CD4-positive, alpha-beta memory T cell (primary cell): ENCODE data around the gene PDZK1IP1. TPM values are rescaled to one million over a fixed set of nuclear protein-coding genes. Genes with fewer than 3 reads are reported as not detected.

Source experiments
- CTCF ChIA-PET: fragments of 350-600 bp; sonication (Branson Sonifier 250); formaldehyde crosslinking; loops from one replicate; lab custom pipeline; 2021; ENCODE audit warnings: inconsistent platforms; ENCODE audit not compliant: partially characterized antibody; lab: Charles Lee
- POLR2A ChIA-PET: fragments of 350-600 bp; sonication (Branson Sonifier 250); formaldehyde crosslinking; loops from one replicate; lab custom pipeline; 2021; ENCODE audit not compliant: partially characterized antibody; lab: Charles Lee
- DNase-seq, 5 donors: peaks; one replicate each; pipeline versions ENCODE4 v3.0.0 to v3.0.0-alpha.2; 2020 to 2022; ENCODE audit warnings: mixed read lengths in 1 of 5
- H3K27ac ChIP-seq: one replicate; pipeline ENCODE4 v1.7.0; 2013; ENCODE audit warnings: low read depth, low read length
- H3K27me3 ChIP-seq: 2 replicates; pipeline ENCODE4 v1.7.0; 2013; ENCODE audit warnings: mild to moderate bottlenecking, low read length, moderate library complexity; ENCODE audit not compliant: insufficient read depth
- H3K36me3 ChIP-seq: 2 replicates; pipeline ENCODE4 v1.7.0; 2013; ENCODE audit warnings: mild to moderate bottlenecking, low read length, moderate library complexity; ENCODE audit not compliant: insufficient read depth
- H3K4me1 ChIP-seq: 2 replicates; pipeline ENCODE4 v1.7.0; 2013; ENCODE audit warnings: mild to moderate bottlenecking, low read length, moderate library complexity; ENCODE audit not compliant: insufficient read depth
- H3K4me3 ChIP-seq, 2 donors: one replicate each; pipeline ENCODE4 v1.7.0; 2013; ENCODE audit warnings: low read length in 2 of 2, mild to moderate bottlenecking in 1 of 2
- H3K9me3 ChIP-seq, 2 donors: one replicate each; pipeline ENCODE4 v1.7.0; 2013; ENCODE audit warnings: low read length in 2 of 2, control low read depth in 1 of 2; ENCODE audit not compliant: control insufficient read depth in 1 of 2
- H3K27ac Mint-ChIP-seq, 7 donors: one replicate each; pipeline ENCODE4 v1.8.0; 2020 to 2021; ENCODE audit warnings: mixed read lengths in 7 of 7, mild to moderate bottlenecking in 6 of 7, inconsistent platforms in 3 of 7, moderate library complexity in 3 of 7
- H3K27me3 Mint-ChIP-seq, 2 donors: one replicate each; pipeline ENCODE4 v1.8.0; 2020 to 2021; ENCODE audit warnings: mixed read lengths in 2 of 2
- H3K36me3 Mint-ChIP-seq, 2 donors: one replicate each; pipeline ENCODE4 v1.8.0; 2020 to 2021; ENCODE audit warnings: mixed read lengths in 2 of 2, inconsistent platforms in 1 of 2, mild to moderate bottlenecking in 1 of 2
- H3K4me1 Mint-ChIP-seq, 4 donors: one replicate each; pipeline ENCODE4 v1.8.0; 2020 to 2021; ENCODE audit warnings: mixed read lengths in 4 of 4, mild to moderate bottlenecking in 1 of 4
- H3K4me3 Mint-ChIP-seq, 8 donors: one replicate each; pipeline ENCODE4 v1.8.0; 2020 to 2021; ENCODE audit warnings: mixed read lengths in 8 of 8, mild to moderate bottlenecking in 7 of 8, moderate library complexity in 6 of 8, inconsistent platforms in 3 of 8
- H3K9me3 Mint-ChIP-seq, 8 donors: one replicate each; pipeline ENCODE4 v1.8.0; 2020 to 2021; ENCODE audit warnings: mixed read lengths in 8 of 8, mild to moderate bottlenecking in 5 of 8, inconsistent platforms in 3 of 8, moderate library complexity in 1 of 8
- intact Hi-C: fragments of 100-400 bp; cut with micrococcal nuclease; formaldehyde crosslinking; loops from one replicate; pipeline ENCODE4 v1.15.1; 2023
- polyA plus RNA-seq, 2 donors: library from polyadenylated mRNA; unstranded; fragments of 300-500 nt; fragmentation: Illumina TruSeq; gene quantifications; one replicate each; pipeline ENCODE4 v1.2.3, GENCODE V29; 2021
- total RNA-seq, 2 experiments: library from RNA; stranded (reverse); gene quantifications; one replicate each; pipeline ENCODE4 v1.2.3, GENCODE V29; 2021

The PDZK1IP1 gene
- total and polyA plus RNA-seq, 4 experiments from 2014 or later: not detected

DNA sequence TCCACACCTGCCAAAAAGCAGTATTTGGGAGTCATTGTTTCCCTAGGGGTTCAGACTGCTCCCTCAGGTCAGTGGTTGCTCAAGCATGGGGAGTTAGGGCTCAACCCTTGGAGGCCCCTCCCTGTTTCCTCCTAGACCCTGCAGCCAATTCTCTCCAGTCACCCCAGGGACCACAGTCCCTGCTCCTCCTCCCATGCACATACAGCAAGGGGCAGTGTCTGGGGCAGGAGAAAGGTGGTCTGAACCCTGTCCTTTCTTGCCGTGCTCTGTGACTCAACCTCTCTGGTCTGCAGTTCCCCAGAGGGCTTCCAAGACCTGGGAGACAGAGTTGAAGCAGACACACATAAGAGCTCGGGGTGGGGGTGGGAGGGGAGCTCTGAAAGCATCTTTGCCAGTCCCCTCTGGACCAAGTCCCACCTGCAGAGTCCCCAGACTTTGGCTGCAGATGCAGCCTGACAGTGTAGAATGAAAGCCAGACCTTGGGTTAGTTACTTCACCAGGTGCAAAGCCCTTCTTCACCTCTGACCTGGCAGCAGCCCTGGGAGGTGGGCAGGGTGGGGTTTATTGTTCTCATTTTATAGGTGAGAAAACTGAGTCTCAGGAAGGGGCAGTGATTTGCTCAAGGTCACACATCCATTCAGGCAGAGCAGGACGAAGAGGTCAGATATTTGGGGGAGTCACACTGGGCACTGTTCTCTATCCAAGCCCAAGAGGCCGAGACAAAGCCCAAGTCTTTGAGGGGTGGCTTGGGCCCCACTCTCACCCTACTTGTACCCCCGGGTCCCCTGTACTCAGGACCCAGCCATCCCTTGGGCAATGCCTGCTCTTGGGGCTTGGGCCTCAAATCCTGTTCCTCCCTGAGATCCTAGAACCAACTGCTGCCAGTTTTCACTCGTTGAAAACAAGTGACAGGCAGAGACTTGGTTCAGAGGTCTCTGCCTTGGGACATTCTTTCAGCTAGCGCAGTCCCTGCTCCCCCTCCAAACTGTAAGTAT is 748 bp downstream of the PDZK1IP1 start:
- no peak for DNase-seq
- intact Hi-C loops: no loop called here
- H3K4me3 Mint-ChIP-seq: no peak overlapping the region
- no peaks in the 10 kb centered on the region for H3K36me3 ChIP-seq
- no peak overlapping the region for H3K4me3 ChIP-seq
- H3K9me3 Mint-ChIP-seq: no peaks in the 10 kb centered on the region
- no peaks in the 10 kb centered on the region for H3K9me3 ChIP-seq
- peaks cover 5 to 8% of the 10 kb centered on the region in 2 donors for H3K27me3 Mint-ChIP-seq
- no peaks in the 10 kb centered on the region for H3K4me1 ChIP-seq
- H3K27ac ChIP-seq: no peak overlapping the region
- no peaks in the 10 kb centered on the region for H3K36me3 Mint-ChIP-seq
- peaks cover 0 to 4% (median 3%) of the 10 kb centered on the region in 4 donors for H3K4me1 Mint-ChIP-seq
- H3K27me3 ChIP-seq: no peaks in the 10 kb centered on the region
- ChIA-PET CTCF (interaction anchor here (0.9 to 8.8 kb wide), 4 partner anchors 8 to 247 kb away, joined by 3 to 169 read pairs (median 6); no protein-coding TSS in a partner anchor), POLR2A (no interaction called here)
- H3K27ac Mint-ChIP-seq: no peak overlapping the region

- H3K27me3 Mint-ChIP-seq: peaks cover 0 to 11% of the 10 kb centered on the region in 2 donors
- H3K36me3 Mint-ChIP-seq: no peaks in the 10 kb centered on the region
- peaks cover 0 to 2% (median 1%) of the 10 kb centered on the region in 4 donors for H3K4me1 Mint-ChIP-seq
- H3K9me3 Mint-ChIP-seq: no peaks in the 10 kb centered on the region
- Histone ChIP-seq H3K36me3 (no peaks in the 10 kb centered on the region), H3K9me3 (no peaks in the 10 kb centered on the region), H3K4me3 (no peak overlapping the region), H3K4me1 (no peaks in the 10 kb centered on the region), H3K27ac (no peak overlapping the region), H3K27me3 (no peaks in the 10 kb centered on the region)
- intact Hi-C loops: no loop called here
- ChIA-PET POLR2A (no interaction called here), CTCF (interaction anchor here (1.2 to 8.8 kb wide), 2 partner anchors 9 kb away, joined by 4 to 169 read pairs; no protein-coding TSS in a partner anchor)
- no peak for DNase-seq
- H3K27ac Mint-ChIP-seq: no peak overlapping the region
- no peak overlapping the region for H3K4me3 Mint-ChIP-seq
Measured at GRCh38 chr1:47187926-47188250, 1.9 kb downstream of the PDZK1IP1 start.

- Mint-ChIP-seq H3K27me3 (peaks cover 0 to 13% of the 10 kb centered on the region in 2 donors), H3K4me1 (no peaks in the 10 kb centered on the region), H3K27ac (no peak overlapping the region), H3K36me3 (no peaks in the 10 kb centered on the region), H3K9me3 (no peaks in the 10 kb centered on the region), H3K4me3 (no peak overlapping the region)
- Histone ChIP-seq H3K36me3 (no peaks in the 10 kb centered on the region), H3K4me1 (no peaks in the 10 kb centered on the region), H3K27ac (no peak overlapping the region), H3K9me3 (no peaks in the 10 kb centered on the region), H3K27me3 (no peaks in the 10 kb centered on the region), H3K4me3 (no peak overlapping the region)
- CTCF ChIA-PET: interaction anchor here (1.5 to 8.8 kb wide), 2 partner anchors 7 to 8 kb away, joined by 3 to 169 read pairs; no protein-coding TSS in a partner anchor
- intact Hi-C loops: no loop called here
- no peak for DNase-seq
- POLR2A ChIA-PET: no interaction called here
Measured at GRCh38 chr1:47187231-47187925, 2.5 kb downstream of the PDZK1IP1 start.

- ChIA-PET CTCF (interaction anchor here (0.6 to 8.8 kb wide), 4 partner anchors 8 to 743 kb away, joined by 3 to 169 read pairs (median 10); no protein-coding TSS in a partner anchor), POLR2A (no interaction called here)
- Mint-ChIP-seq H3K27me3 (peaks cover 3 to 14% of the 10 kb centered on the region in 2 donors), H3K27ac (no peak overlapping the region), H3K4me3 (no peak overlapping the region), H3K4me1 (no peaks in the 10 kb centered on the region), H3K36me3 (no peaks in the 10 kb centered on the region), H3K9me3 (no peaks in the 10 kb centered on the region)
- H3K27ac ChIP-seq: no peak overlapping the region
- H3K36me3 ChIP-seq: no peaks in the 10 kb centered on the region
- intact Hi-C loops: no loop called here
- H3K27me3 ChIP-seq: no peaks in the 10 kb centered on the region
- no peaks in the 10 kb centered on the region for H3K9me3 ChIP-seq
- no peak overlapping the region for H3K4me3 ChIP-seq
- H3K4me1 ChIP-seq: no peaks in the 10 kb centered on the region
- no peak for DNase-seq
Measured at GRCh38 chr1:47186267-47187185, 3.3 kb downstream of the PDZK1IP1 start.

DNA sequence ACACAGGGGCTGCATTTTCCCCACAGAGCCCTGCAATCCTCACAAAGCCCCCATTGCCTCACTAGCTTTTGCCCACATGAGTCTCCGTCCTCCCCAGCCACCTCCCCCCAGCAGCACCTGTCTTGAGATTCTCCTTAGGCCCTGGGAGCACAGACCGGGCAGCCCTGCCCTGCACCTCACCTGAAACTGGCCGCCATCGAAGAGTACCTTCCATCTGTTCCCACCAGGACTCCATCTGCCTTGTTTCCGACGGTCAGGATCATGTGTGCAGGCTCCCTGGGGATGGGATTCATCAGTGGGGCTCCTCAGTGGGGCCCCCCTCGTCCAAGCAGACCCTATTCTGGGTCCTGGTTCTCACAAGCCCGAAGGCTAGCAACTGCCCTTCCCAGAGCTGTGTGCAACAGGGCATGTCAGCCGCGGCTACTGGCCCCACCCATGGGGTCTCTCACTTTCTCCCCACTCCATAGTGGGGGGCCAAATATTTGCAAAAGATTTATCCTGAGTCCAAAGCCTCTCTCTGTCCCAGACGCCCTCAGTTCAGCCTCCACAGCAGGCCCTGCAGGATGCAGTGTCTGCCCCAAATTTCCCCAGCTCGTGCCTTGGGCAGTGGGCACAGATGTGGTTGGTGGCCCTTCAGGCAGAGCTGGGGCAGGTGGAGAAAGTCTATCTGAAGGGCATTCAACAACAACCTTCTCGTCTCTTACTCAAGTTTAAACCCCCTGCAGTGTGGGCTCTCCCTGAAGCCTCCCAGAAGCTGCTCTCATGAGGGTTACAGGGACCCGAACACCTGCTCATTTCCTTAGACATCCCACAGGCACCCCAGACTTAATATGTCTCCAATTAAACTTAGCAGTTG is 4.8 kb downstream of the PDZK1IP1 start:
- intact Hi-C loops: no loop called here
- H3K27me3 ChIP-seq: no peaks in the 10 kb centered on the region
- H3K36me3 Mint-ChIP-seq: no peaks in the 10 kb centered on the region
- H3K27me3 Mint-ChIP-seq: peaks cover 9 to 23% of the 10 kb centered on the region in 2 donors
- POLR2A ChIA-PET: no interaction called here
- CTCF ChIA-PET: interaction anchor here (0.6 to 12.3 kb wide), 5 partner anchors 6 to 253 kb away, joined by 3 to 169 read pairs (median 4); partner anchors contain the start of genes FOXD2 and PDZK1IP1
- no peak overlapping the region for H3K4me3 Mint-ChIP-seq
- no peak overlapping the region for H3K4me3 ChIP-seq
- H3K9me3 Mint-ChIP-seq: no peaks in the 10 kb centered on the region
- H3K27ac ChIP-seq: no peak overlapping the region
- H3K4me1 ChIP-seq: no peaks in the 10 kb centered on the region
- no peaks in the 10 kb centered on the region for H3K4me1 Mint-ChIP-seq
- no peaks in the 10 kb centered on the region for H3K9me3 ChIP-seq
- H3K36me3 ChIP-seq: no peaks in the 10 kb centered on the region
- H3K27ac Mint-ChIP-seq: no peak overlapping the region
- DNase-seq: no peak

DNA sequence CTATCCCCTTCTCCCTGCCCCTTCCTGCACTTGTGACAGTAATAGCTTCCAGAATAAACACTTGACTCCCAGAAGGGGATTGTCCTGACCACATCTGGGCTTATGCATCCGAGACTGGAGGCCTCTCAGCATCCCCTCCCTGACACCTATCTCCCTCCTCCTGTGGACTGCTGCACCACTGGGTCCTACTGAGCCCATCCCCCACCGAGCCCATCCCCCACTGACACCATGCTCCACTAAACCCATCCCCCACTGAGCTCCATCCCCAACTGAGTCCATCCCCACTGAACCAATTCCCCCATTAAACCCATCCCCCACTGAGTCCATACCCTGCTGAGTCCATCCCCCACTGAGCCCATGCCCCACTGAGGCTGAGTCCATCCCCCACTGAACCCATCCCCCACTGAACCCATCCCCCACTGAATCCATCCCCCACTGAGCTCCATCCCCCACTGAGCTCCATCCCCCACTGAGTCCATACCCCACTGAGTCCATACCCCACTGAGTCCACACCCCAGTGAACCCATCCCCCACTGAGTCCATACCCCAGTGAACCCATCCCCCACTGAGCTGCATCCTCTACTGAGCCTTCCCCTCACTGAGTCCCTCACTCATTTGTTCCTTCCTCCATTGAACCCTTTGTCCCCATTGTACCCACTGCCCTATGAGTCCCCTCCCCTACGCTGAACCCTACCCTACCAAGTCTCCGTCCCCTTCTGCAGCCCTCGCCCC is 5.6 kb downstream of the PDZK1IP1 start:
- no peak overlapping the region for H3K27ac Mint-ChIP-seq
- DNase-seq: no peak
- H3K36me3 ChIP-seq: no peaks in the 10 kb centered on the region
- intact Hi-C loops: no loop called here
- peaks cover 5% of the 10 kb centered on the region for H3K4me1 ChIP-seq
- no peaks in the 10 kb centered on the region for H3K9me3 ChIP-seq
- H3K27me3 Mint-ChIP-seq: peaks cover 9 to 28% of the 10 kb centered on the region in 2 donors
- no peaks in the 10 kb centered on the region for H3K9me3 Mint-ChIP-seq
- ChIA-PET CTCF (interaction anchor here (0.6 to 12.3 kb wide), 5 partner anchors 7 to 254 kb away, joined by 3 to 169 read pairs (median 4); partner anchors contain the start of genes FOXD2 and PDZK1IP1), POLR2A (no interaction called here)
- H3K4me3 ChIP-seq: no peak overlapping the region
- H3K27ac ChIP-seq: no peak overlapping the region
- H3K27me3 ChIP-seq: peaks cover 6% of the 10 kb centered on the region
- H3K4me3 Mint-ChIP-seq: no peak overlapping the region
- no peaks in the 10 kb centered on the region for H3K36me3 Mint-ChIP-seq
- peaks cover 2 to 6% (median 4%) of the 10 kb centered on the region in 4 donors for H3K4me1 Mint-ChIP-seq
